ENCODE data around the gene GSK3A.
"Not testable (repeated sequence)": the region's sequence is repeated elsewhere in the genome, so short reads cannot be mapped to it uniquely, and the experiment has no call there.

GSK3A gene

GRCh38 chr19:42270346-42271044, 28.1 kb upstream of the GSK3A start:
- no peak for DNase-seq (ENCODE audit: low read depth, low spot score)

DNA sequence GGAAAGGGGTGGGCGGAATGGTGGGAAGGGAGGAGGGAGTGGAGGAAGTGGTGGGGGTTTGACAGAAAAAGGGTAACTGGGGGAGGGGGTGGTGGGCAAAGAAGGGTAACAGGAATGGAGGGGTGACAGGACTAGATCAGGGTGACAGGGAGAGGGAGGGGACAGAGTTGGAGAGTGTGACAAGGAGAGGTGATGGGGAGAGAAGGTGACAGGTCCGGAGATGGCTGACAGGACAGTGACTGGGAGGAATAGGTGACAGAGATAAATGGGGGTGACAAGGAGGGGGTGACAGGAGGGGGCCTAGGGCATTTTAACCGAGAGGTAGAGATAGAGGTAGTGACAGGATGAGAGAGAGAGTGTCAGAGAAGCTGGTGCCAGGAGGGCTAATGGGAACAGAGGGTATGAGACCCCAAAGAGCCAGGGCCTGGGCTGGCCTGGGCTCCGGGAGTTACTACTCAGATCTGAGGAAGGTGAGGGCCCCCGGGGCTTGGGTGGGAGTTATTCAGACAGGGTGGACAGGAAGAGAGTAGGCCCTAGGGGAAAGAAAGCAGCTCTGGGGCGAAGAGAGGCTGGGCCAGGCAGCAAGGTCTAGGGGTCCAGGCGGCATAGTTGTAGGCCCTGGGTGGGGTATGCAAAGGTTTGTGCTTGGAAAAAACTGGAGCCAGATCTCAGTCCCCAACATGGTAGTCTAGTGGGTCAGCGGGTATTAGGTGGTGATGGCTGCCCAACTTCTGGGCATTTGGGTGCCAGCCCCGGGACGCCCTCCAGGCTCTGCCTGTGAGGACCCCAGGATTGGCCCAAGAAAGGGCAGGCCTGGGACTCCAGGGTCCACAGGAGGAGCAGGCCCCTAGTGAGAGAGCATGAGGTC, 27.3 kb upstream of the GSK3A start:
- H3K4me3 ChIP-seq (ENCODE audit: low read length), result peak overlapping the region; percentile 53
- DNase-seq (ENCODE audit: low read depth, low spot score), result no peak

More at GRCh38 chr19:42270346-42271044, 28.1 kb upstream of the GSK3A start:
- H3K4me3 ChIP-seq (ENCODE audit: low read length), result peak overlapping the region; percentile 53

- peak within 1 kb of the TSS; percentile 53 for H3K4me3 ChIP-seq (ENCODE audit: low read length)
- peak; percentile 100 for DNase-seq (ENCODE audit: low read depth, low spot score)
Measured at GRCh38 chr19:42268704-42269477, 26.5 kb upstream of the GSK3A start, which contains the start of gene CIC. TSS of gene CIC (plus strand) at chr19:42269252. CDS start at chr19:42271784, 2,532 bp downstream.

GRCh38 chr19:42268142-42268703, 25.8 kb upstream of the GSK3A start:
- DNase-seq (ENCODE audit: low read depth, low spot score), result peak; percentile 100
- peak overlapping the region; percentile 53 for H3K4me3 ChIP-seq (ENCODE audit: low read length)

DNA sequence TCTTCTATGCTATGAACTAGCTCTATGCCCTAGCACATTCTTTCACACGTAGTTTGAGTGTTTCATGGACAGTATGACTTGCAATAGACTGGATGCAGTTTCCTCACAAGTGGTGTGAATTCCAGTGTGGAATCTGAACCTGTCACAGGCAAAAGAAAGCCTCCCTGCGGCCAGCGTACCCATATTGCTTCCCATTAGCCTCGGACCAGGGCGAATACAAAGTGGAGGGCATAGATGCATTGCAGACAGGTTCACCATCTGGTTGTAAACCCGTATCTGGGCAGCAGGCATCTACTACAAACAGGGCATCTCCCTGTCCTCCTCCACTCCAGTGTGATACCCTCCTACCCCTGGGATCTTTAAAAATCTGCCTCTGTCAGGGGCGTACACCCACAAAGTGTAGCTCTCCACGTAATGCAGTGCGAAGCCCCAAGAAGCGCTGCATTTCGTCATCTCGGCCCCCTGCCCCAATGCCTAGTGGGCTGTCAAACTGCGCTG, 25.3 kb upstream of the GSK3A start:
- peak overlapping the region; percentile 53 for H3K4me3 ChIP-seq (ENCODE audit: low read length)
- no peak for DNase-seq (ENCODE audit: low read depth, low spot score)

DNA sequence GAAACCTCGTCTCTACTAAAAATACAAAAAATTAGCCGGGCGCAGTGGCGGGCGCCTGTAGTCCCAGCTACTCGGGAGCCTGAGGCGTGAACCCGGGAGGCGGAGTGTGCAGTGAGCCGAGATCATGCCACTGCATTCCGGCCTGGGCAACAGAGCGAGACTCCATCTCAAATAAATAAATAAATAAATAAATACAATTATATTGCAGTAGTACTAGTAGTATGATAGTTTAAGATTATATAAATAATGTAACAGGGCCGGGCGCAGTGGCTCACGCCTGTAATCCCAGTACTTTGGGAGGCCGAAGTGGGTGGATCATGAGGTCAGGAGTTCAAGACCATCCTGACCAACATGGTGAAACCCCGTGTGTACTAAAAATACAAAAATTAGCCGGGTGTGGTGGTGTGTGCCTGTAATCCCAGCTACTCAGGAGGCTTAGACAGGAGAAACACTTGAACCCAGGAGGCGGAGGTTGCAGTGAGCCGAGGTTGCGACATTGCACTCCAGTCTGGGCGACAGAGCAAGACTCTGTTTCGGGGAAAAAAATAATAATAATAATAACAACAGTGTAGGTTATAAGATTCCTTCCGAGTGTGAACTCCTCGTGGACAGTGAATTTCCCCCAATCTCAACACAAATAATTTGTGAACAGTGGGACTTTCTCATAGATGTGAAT, 24.7 kb upstream of the GSK3A start:
- H3K4me3 ChIP-seq (ENCODE audit: low read length); DNase-seq (ENCODE audit: low read depth, low spot score): not testable (repeated sequence)

GRCh38 chr19:42266105-42266504, 23.7 kb upstream of the GSK3A start:
- not testable (repeated sequence) for DNase-seq (ENCODE audit: low read depth, low spot score); H3K4me3 ChIP-seq (ENCODE audit: low read length)

DNA sequence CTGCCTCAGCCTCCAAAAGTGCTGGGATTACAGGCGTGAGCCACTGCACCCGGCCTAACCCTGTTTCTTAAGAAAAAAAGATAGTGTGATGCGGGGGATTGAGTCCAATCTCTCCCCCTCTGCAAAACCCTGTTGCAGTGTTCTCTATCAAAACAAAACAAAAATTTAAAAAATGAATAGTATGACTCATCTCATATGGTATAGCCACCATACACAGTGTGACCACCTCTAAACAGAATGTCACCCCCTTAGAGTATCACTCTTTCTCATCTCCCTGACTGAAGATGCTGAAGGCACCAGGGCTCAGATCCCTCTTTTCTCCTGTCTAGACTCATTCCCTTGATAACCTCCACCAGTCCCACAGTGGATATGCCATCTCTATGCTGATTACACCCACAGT, 19.4 kb upstream of the GSK3A start:
- H3K4me3 ChIP-seq (ENCODE audit: low read length), result no peak overlapping the region
- DNase-seq (ENCODE audit: low read depth, low spot score), result no peak

- not testable (repeated sequence) for DNase-seq (ENCODE audit: low read depth, low spot score); H3K4me3 ChIP-seq (ENCODE audit: low read length)
Measured at GRCh38 chr19:42257842-42258241, 15.4 kb upstream of the GSK3A start.

DNA sequence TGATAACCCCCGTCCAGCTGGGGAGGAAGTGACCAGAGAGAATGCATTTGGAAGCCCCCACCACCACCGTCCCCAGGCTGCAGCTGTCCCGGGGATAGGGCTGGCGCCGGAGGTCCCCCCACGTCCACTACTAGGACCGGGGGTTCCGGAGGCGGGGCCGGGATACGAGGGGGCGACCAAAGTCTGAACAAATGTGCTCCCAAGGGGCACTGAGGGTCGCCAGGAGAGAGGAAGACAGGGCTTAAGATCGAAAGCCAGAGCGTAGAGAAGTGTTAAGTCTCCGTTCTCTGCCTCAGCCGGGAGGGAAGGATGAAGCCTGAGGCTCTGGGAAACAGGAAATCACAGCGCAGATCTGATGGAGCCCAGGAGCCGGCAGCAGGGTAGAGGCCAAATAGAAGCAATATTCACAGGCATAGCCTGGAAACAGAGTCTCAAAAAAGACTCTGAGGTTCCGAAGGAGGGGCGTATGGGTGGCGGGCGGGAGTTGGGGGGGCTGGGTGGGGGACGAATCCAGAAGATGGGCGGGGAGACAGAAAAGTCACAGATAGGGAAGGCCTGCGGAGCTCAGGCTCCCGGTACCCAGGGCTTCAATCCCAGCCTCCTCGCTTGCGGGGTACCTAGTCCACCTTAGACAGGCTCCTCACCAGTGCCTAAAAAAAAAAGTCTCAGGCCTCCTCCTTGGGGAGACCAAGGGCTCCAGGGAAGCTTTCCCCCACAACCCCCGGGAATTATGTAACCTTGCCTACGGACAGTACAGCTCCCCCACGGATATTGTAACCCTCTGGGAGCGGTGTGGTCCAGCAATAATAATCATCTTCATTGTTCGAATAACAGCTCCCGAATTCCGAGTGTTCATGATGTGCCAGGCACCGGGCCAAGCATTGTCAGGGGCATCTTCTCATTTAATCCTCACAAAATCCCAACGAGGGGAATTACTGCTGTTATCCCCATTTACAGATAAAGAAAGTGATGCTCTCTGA, 13.7 kb upstream of the GSK3A start:
- peak overlapping the region; percentile 61 for H3K4me3 ChIP-seq (ENCODE audit: low read length)
- DNase-seq (ENCODE audit: low read depth, low spot score), result no peak

GRCh38 chr19:42254850-42255765, 12.7 kb upstream of the GSK3A start, which contains the start of gene ERF:
TSS of gene ERF (minus strand) at chr19:42255128. CDS start at chr19:42254999, 129 bp downstream.
- peak within 1 kb of the TSS; percentile 83 for H3K4me3 ChIP-seq (ENCODE audit: low read length)
- DNase-seq (ENCODE audit: low read depth, low spot score), result peak; percentile 71

DNA sequence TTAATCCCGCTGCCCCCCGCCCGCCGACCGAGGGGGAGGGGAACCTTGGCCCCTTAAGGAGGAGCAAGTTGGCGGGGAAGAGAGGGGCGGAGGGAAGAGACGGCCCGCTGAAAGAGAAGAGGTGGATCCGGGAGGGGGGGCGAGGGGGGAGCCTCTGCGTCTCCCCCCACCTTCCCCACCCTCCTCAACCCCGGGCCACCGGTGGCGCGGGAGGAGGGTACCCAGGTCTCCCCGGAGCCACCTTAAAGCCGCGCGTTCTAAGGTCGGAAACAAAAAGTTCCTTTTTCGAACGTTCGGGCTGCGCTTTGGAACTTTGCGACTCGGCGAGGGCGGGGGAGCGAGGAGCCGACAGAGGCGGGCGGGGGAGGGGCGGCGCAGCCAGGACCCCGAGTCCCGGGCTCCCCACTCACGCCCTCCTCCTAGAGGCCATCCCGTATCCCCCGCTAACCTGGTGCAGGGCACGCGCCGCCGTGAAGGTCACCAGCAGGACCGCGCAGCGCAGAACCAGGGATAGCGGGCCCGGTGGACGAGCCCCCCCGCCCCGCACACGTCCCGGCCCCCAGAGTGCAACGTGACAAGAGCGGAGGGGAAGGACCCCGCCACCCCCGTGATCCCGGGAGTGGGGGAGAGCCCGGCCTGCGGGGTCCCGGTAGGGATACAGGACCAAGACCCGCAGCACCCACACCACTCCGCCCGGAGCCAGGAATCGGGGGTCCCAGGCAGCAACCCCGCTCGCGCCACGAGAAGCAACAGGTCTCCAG, 11.9 kb upstream of the GSK3A start:
- peak overlapping the region; percentile 83 for H3K4me3 ChIP-seq (ENCODE audit: low read length)
- DNase-seq (ENCODE audit: low read depth, low spot score), result peak; percentile 70

DNA sequence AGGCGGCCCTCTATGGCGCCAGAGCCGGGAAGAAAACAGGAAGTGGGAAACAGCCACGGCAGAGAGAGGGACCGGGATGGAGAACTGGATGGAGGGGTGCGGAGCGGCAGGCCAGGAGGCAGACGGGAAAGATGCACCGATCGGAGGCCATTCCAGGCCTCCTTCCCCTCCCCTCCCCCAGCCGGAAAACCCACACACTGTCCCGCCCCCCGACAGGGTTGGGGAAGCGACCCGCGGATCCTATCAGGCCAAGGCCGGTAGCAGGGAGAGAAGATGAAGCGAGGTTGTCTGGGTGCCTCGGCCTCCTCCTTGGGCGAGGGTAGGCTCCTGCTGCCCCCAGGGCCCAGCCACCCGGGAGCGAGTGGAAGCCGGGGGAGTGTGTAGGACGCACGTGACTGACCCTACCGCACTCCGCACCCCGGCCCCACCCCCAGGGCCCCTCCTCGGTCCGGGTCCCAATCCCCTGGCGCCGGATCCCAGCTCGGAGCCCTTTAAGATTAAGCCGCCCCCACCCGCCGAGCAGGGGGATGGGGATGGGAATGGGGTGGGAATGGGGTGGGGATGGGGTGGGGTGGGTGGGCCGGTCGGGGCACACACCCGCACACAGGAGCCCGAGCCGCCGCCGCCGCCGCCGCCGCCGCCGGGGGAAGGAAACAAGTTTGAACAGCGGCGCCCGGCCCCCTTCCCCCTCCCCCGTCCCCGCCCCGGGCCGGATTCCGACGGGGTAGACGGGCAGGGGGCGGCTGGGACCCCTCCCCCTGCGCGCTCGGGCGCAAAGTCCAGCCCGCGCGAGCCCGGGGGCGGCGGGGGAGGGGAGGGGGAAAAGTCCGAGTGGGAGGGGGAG, 11.1 kb upstream of the GSK3A start:
- no peak for DNase-seq (ENCODE audit: low read depth, low spot score)
- H3K4me3 ChIP-seq (ENCODE audit: low read length), result peak overlapping the region; percentile 83

DNA sequence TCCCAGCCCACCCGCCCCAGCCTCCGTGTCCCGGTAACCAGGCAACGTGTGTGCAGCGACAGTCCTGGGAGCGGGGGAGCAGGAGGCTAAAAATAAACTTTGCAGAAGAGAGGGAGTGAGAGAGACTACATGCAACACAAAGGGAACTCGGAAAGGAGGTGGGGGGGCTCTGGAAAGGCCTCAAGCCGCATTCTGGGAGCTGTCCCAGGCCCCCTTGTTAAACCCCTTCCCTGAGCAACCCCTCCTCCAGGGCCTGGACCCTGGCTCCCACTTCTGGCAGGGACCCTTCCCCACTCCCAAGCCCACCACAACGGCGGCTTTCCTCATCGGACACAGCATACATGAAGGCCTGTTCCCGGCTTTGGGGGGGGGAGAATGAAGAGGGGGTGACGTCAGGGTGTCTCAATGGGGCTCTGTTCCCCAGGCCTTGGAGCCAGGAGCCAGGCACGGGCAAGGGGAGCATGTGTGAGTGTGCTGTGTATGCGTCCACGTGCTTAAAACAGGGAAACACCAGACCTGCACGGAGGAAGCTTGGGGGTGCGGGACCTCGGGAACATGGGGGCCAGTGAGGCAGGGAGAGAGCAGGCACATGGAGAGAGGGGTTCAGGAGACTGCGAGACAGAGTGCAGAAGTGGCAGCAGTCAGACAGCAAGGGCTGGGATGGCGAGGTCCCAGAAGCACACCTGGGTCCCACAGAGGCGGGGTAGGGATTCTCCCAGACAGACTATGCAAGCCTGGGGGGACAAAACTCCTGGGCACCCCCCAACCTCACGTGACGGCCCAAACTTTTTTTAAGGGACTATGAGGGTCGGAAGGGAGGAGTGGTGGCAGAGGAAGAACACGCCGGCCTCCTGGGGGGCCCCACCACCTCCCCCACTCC, 10.2 kb upstream of the GSK3A start:
- H3K4me3 ChIP-seq (ENCODE audit: low read length), result peak overlapping the region; percentile 83
- no peak for DNase-seq (ENCODE audit: low read depth, low spot score)

Measured in Jurkat, Clone E6-1 (cell line).